H1 (cell line): ENCODE results near the gene TTC3. TPM values are rescaled to one million over a fixed set of nuclear protein-coding genes. Genes with fewer than 3 reads are reported as not detected.

Experiments used
- CTCF ChIA-PET: fragments of 300-600 bp; sonication (Branson Sonifier 250); formaldehyde crosslinking; loops from one replicate; lab custom pipeline; 2021; ENCODE audit not compliant: partially characterized antibody; lab: Charles Lee
- POLR2A ChIA-PET: fragments of 300-600 bp; sonication (Branson Sonifier 250); formaldehyde crosslinking; loops from one replicate; lab custom pipeline; 2021; ENCODE audit warnings: inconsistent platforms; ENCODE audit not compliant: partially characterized antibody; lab: Charles Lee
- DNase-seq, 2 experiments: peaks; one replicate each; pipeline versions ENCODE4 v3.0.0 to v3.0.0-alpha.2; 2010 to 2022; ENCODE audit warnings: low spot score in 2 of 2, low read depth in 1 of 2, mixed read lengths in 1 of 2
- FAIRE-seq: peaks from 2 replicates; lab custom pipeline; 2011; peaks lifted over from hg19 to GRCh38; lab: Jason Lieb, UNC
- H2AFZ ChIP-seq: 2 replicates; pipeline ENCODE4 v1.8.1; 2012; ENCODE audit warnings: low read length, inconsistent platforms
- H2AK5ac ChIP-seq: 2 replicates; pipeline ENCODE4 v1.6.1; 2013; ENCODE audit warnings: low read depth, low read length
- H2BK120ac ChIP-seq: replicated peaks from 2 replicates; pipeline ENCODE3; 2013; ENCODE audit warnings: low read depth, low read length, inconsistent platforms
- H2BK12ac ChIP-seq: 2 replicates; pipeline ENCODE4 v1.6.1; 2013; ENCODE audit warnings: low read depth, low read length
- H2BK15ac ChIP-seq: 2 replicates; pipeline ENCODE4 v1.6.1; 2013; ENCODE audit warnings: low read length
- H2BK20ac ChIP-seq: 2 replicates; pipeline ENCODE4 v1.6.1; 2013; ENCODE audit warnings: low read length
- H2BK5ac ChIP-seq: 2 replicates; pipeline ENCODE4 v1.6.1; 2013; ENCODE audit warnings: low read depth, low read length
- H3K14ac ChIP-seq: 2 replicates; pipeline ENCODE4 v1.6.1; 2013; ENCODE audit warnings: inconsistent platforms; ENCODE audit not compliant: insufficient read length
- H3K18ac ChIP-seq: 2 replicates; pipeline ENCODE4 v1.6.1; 2013; ENCODE audit warnings: low read length; ENCODE audit errors: extremely low read depth
- H3K23ac ChIP-seq: 2 replicates; pipeline ENCODE4 v1.6.1; 2013; ENCODE audit warnings: inconsistent platforms; ENCODE audit not compliant: insufficient read length
- H3K23me2 ChIP-seq: 2 replicates; pipeline ENCODE4 v1.6.1; 2013; ENCODE audit warnings: low read depth, low read length
- H3K27ac ChIP-seq: 2 replicates; pipeline ENCODE4 v1.6.1; 2011; ENCODE audit warnings: low read depth, low read length, inconsistent platforms
- H3K27me3 ChIP-seq, 4 experiments: replicated peaks in 1 of 4; 1 replicate in 1 of 4; 2 replicates in 3 of 4; pipeline versions ENCODE4 v1.6.1 to v1.8.1; 2011 to 2013; ENCODE audit warnings: low read length in 3 of 4, mild to moderate bottlenecking in 3 of 4, inconsistent platforms in 2 of 4, mixed read lengths in 2 of 4, moderate library complexity in 1 of 4; ENCODE audit not compliant: control insufficient read depth in 3 of 4, insufficient read depth in 3 of 4; ENCODE audit errors: extremely low read depth in 1 of 4
- H3K36me3 ChIP-seq, 4 experiments: 2 replicates each; pipeline versions ENCODE4 v1.6.1 to v1.8.1; 2011 to 2013; ENCODE audit warnings: mild to moderate bottlenecking in 4 of 4, low read length in 3 of 4, moderate library complexity in 2 of 4, control low read depth in 1 of 4, inconsistent platforms in 1 of 4; ENCODE audit not compliant: insufficient read depth in 4 of 4, control insufficient read depth in 2 of 4
- H3K4ac ChIP-seq: replicated peaks from 2 replicates; pipeline ENCODE3; 2013; ENCODE audit warnings: low read length, low read depth, mixed read lengths, inconsistent platforms; ENCODE audit not compliant: insufficient read length
- H3K4me1 ChIP-seq, 4 experiments: replicated peaks in 1 of 4; 1 replicate in 1 of 4; 2 replicates in 3 of 4; pipeline versions ENCODE4 v1.6.1 to v1.8.1; 2011 to 2013; ENCODE audit warnings: low read length in 3 of 4, inconsistent platforms in 2 of 4, mixed read lengths in 1 of 4; ENCODE audit not compliant: insufficient read depth in 4 of 4, control insufficient read depth in 3 of 4
- H3K4me2 ChIP-seq, 2 experiments: 2 replicates each; pipeline versions ENCODE4 v1.6.1 to v1.8.1; 2011 to 2013; ENCODE audit warnings: low read depth in 2 of 2, low read length in 2 of 2, control low read depth in 1 of 2, inconsistent platforms in 1 of 2, mild to moderate bottlenecking in 1 of 2; ENCODE audit not compliant: insufficient read depth in 1 of 2
- H3K4me3 ChIP-seq, 4 experiments: fragments of 200-600, 300-600 bp in 1 of 4; sonication (generic), shearing (Covaris generic), sonication (Bioruptor Twin) in 1 of 4; 2 replicates each; pipeline versions ENCODE4 v1.5.1 to v1.8.1; 2011 to 2016; ENCODE audit warnings: low read length in 4 of 4, low read depth in 3 of 4, control low read depth in 2 of 4, inconsistent platforms in 2 of 4, mild to moderate bottlenecking in 2 of 4, mixed read lengths in 1 of 4, moderate library complexity in 1 of 4; ENCODE audit not compliant: insufficient read depth in 2 of 4; ENCODE audit errors: extremely low read depth in 1 of 4
- H3K56ac ChIP-seq: replicated peaks from 2 replicates; pipeline ENCODE3; 2013; ENCODE audit warnings: low read depth, mild to moderate bottlenecking, mixed read lengths, low read length, inconsistent platforms; ENCODE audit not compliant: insufficient read length
- H3K79me1 ChIP-seq: 2 replicates; pipeline ENCODE4 v1.6.1; 2013; ENCODE audit warnings: low read depth, low read length, control low read depth
- H3K79me2 ChIP-seq, 2 experiments: 2 replicates each; pipeline versions ENCODE4 v1.6.1 to v1.8.1; 2012 to 2013; ENCODE audit warnings: low read length in 2 of 2, mild to moderate bottlenecking in 2 of 2, inconsistent platforms in 1 of 2; ENCODE audit not compliant: insufficient read depth in 2 of 2, control insufficient read depth in 1 of 2
- H3K9ac ChIP-seq, 4 experiments: replicated peaks in 1 of 4; 1 replicate in 1 of 4; 2 replicates in 3 of 4; pipeline versions ENCODE4 v1.6.1 to v1.8.1; 2011 to 2013; ENCODE audit warnings: low read depth in 3 of 4, low read length in 3 of 4, control low read depth in 2 of 4, mild to moderate bottlenecking in 2 of 4, moderate library complexity in 2 of 4, inconsistent platforms in 1 of 4; ENCODE audit errors: extremely low read depth in 1 of 4
- H3K9me3 ChIP-seq, 2 experiments: 2 replicates each; pipeline versions ENCODE4 v1.6.1 to v1.8.1; 2012 to 2013; ENCODE audit warnings: mild to moderate bottlenecking in 2 of 2, moderate library complexity in 2 of 2, control low read depth in 1 of 2, inconsistent platforms in 1 of 2, low read depth in 1 of 2, low read length in 1 of 2, mixed read lengths in 1 of 2; ENCODE audit not compliant: insufficient read depth in 2 of 2
- H4K20me1 ChIP-seq, 2 experiments: replicated peaks in 1 of 2; 2 replicates each; pipeline versions ENCODE3 to v1.8.1; 2011 to 2013; ENCODE audit warnings: inconsistent platforms in 2 of 2, low read length in 2 of 2, mild to moderate bottlenecking in 1 of 2; ENCODE audit not compliant: insufficient read depth in 2 of 2, control insufficient read depth in 1 of 2
- H4K5ac ChIP-seq: 2 replicates; pipeline ENCODE4 v1.6.1; 2013; ENCODE audit warnings: low read length, low read depth, mixed read lengths, inconsistent platforms; ENCODE audit not compliant: insufficient read length
- H4K8ac ChIP-seq: 2 replicates; pipeline ENCODE4 v1.8.0; 2013; ENCODE audit warnings: mild to moderate bottlenecking, moderate library complexity, low read length, inconsistent platforms; ENCODE audit not compliant: insufficient read depth; ENCODE audit errors: extremely low read depth
- H4K91ac ChIP-seq: replicated peaks from 2 replicates; pipeline ENCODE3; 2013; ENCODE audit warnings: low read length, mixed read lengths, inconsistent platforms; ENCODE audit not compliant: insufficient read length
- CBX8 ChIP-seq: fragments of 300-800, 300-1000 bp; sonication (generic); IDR thresholded peaks from 2 replicates; pipeline ENCODE4 v1.7.1; 2016; ENCODE audit warnings: low read depth, low read length, borderline replicate concordance
- CREB1 ChIP-seq: IDR thresholded peaks from 2 replicates; pipeline ENCODE4 v1.6.1; 2012; ENCODE audit warnings: inconsistent platforms
- EGR1 ChIP-seq: IDR thresholded peaks from 2 replicates; pipeline ENCODE4 v1.6.1; 2011; ENCODE audit warnings: low read depth, low read length, borderline replicate concordance
- HDAC6 ChIP-seq: IDR thresholded peaks from one replicate; pipeline ENCODE4 v1.7.1; 2012; ENCODE audit warnings: low read depth, mild to moderate bottlenecking, inconsistent platforms, low read length, moderate library complexity
- KDM1A ChIP-seq: fragments of 200-600, 300-600 bp; sonication (generic); IDR thresholded peaks from 2 replicates; pipeline ENCODE4 v1.7.1; 2016; ENCODE audit warnings: mild to moderate bottlenecking, low read length, borderline replicate concordance
- POU5F1 ChIP-seq: IDR thresholded peaks from 2 replicates; pipeline ENCODE4 v1.6.1; 2011; ENCODE audit warnings: low read depth, mild to moderate bottlenecking, low read length, moderate library complexity
- RFX5 ChIP-seq: IDR thresholded peaks from 2 replicates; pipeline ENCODE4 v1.6.1; 2011; ENCODE audit warnings: low read depth, low read length, improper control_type of control experiment, borderline replicate concordance
- RNF2 ChIP-seq: fragments of 200-900, 300-1000 bp; sonication (generic); IDR thresholded peaks from 2 replicates; pipeline ENCODE4 v1.7.1; 2016; ENCODE audit warnings: borderline replicate concordance, low read depth, mild to moderate bottlenecking, antibody characterized with exemption, low read length; ENCODE audit not compliant: poor library complexity, severe bottlenecking; ENCODE audit errors: missing control alignments
- RXRA ChIP-seq: IDR thresholded peaks from 2 replicates; pipeline ENCODE4 v1.6.1; 2011; ENCODE audit warnings: low read depth, mild to moderate bottlenecking, low read length, moderate library complexity; ENCODE audit not compliant: insufficient read depth
- SRF ChIP-seq: IDR thresholded peaks from 2 replicates; pipeline ENCODE4 v1.6.1; 2011; ENCODE audit warnings: mild to moderate bottlenecking, low read depth, low read length, moderate library complexity
- TAF1 ChIP-seq: IDR thresholded peaks from 2 replicates; pipeline ENCODE4 v1.6.1; 2011; ENCODE audit warnings: mild to moderate bottlenecking, low read depth, low read length
- TAF7 ChIP-seq: optimal IDR thresholded peaks from 2 replicates; pipeline ENCODE3; 2011; ENCODE audit warnings: low read depth, mild to moderate bottlenecking, inconsistent platforms, low read length, moderate library complexity, borderline replicate concordance
- TBP ChIP-seq: IDR thresholded peaks from 2 replicates; pipeline ENCODE4 v1.6.1; 2011; ENCODE audit warnings: low read depth, low read length, improper control_type of control experiment
- TCF12 ChIP-seq: IDR thresholded peaks from 2 replicates; pipeline ENCODE4 v1.6.1; 2011; ENCODE audit warnings: low read depth, mild to moderate bottlenecking, low read length
- WGBS, 2 experiments: shearing (Covaris generic) in 1 of 2; methylation state at CpG; one replicate each; pipeline versions ENCODE4 v1.1.6 to v1.1.7; 2013 to 2015; ENCODE audit warnings: low lambda C conversion rate in 2 of 2, mixed read lengths in 2 of 2, inconsistent platforms in 1 of 2, low coverage in 1 of 2, missing lambda C conversion rate in 1 of 2; ENCODE audit not compliant: insufficient replicate concordance in 2 of 2, insufficient coverage in 1 of 2, insufficient read length in 1 of 2; ENCODE audit errors: extremely low coverage in 1 of 2, missing lambda C conversion rate in 1 of 2; 5-methylcytosine and 5-hydroxymethylcytosine counted together
- polyA plus RNA-seq, 7 experiments: library from polyadenylated mRNA; depleted of rRNA in 3 of 7; stranded (reverse) in 5 of 7; unstranded in 2 of 7; fragments of >200 nt in 5 of 7; fragments of 200-250 nt in 2 of 7; gene quantifications; 1 replicate in 5 of 7; 2 replicates in 1 of 7; 4 replicates in 1 of 7; pipeline versions ENCODE4 v1.2.1 to v1.2.3, GENCODE V29; 2011 to 2013; ENCODE audit warnings: missing spikeins in 2 of 7, mixed read lengths in 2 of 7
- total RNA-seq: library from RNA; stranded (reverse); fragmentation: NEBNext Ultra II Directional; extraction: Animal tissue kit (Norgen Biotek cat#: 25700); gene quantifications from 2 replicates; pipeline ENCODE4 v1.2.1, GENCODE V29; 2021
- TF ChIP-seq, protein P1 (sequence below): IDR thresholded peaks from 2 replicates; pipeline ENCODE4 v1.6.1; 2012; ENCODE audit warnings: inconsistent platforms

TTC3 gene
- total and polyA plus RNA-seq, 2 of the 8 experiments (the other 6 are each of a cell fraction or from before 2014, with no cell fraction given): 11.0 to 36.2 TPM

DNA sequence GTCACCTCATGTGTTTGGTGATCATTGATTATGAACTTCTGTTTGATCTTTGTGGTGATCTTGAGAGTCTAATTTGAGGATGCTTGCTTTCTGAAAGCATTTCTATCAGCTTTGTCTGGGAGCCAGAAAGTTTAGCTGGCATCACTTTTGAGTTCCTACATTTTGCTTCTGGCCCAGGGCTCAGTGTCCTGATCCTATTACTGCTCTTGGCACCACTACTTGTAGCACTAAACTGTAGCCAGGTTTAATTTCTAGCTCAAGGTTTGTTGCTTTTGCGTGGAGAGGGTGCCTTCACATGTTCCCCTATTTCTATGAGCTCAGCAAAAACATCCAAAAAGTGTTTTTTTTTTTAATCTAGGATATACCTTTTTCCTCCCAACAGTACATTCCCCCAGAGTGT is 9.3 kb downstream of the TTC3 start:
- POLR2A ChIA-PET: interaction anchor here (0.6 to 0.9 kb wide), 3 partner anchors 11 to 101 kb away, joined by 3 read pairs; no protein-coding TSS in a partner anchor
- TF ChIP-seq TAF1: no peak
- TF ChIP-seq TCF12: no peak
- TF ChIP-seq, protein P1, sequence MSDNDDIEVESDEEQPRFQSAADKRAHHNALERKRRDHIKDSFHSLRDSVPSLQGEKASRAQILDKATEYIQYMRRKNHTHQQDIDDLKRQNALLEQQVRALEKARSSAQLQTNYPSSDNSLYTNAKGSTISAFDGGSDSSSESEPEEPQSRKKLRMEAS: no peak
- no peak for TF ChIP-seq EGR1
- no peak for TF ChIP-seq TAF7
- no peak for TF ChIP-seq POU5F1
- TF ChIP-seq RXRA: no peak
- TF ChIP-seq KDM1A: no peak
- no peak for TF ChIP-seq RFX5
- TF ChIP-seq CBX8: no peak
- TF ChIP-seq SRF: no peak
- TF ChIP-seq TBP: no peak
- no peak for TF ChIP-seq CREB1
- TF ChIP-seq HDAC6: no peak
- TF ChIP-seq RNF2: no peak

More for the DNA sequence above, 9.3 kb downstream of the TTC3 start:
- Histone ChIP-seq H3K23me2 (no peaks in the 10 kb centered on the region), H4K8ac (no peak overlapping the region), H3K9ac (no peak overlapping the region), H2BK5ac (no peak overlapping the region), H2BK20ac (no peak overlapping the region), H3K79me2 (peaks cover 0 to 33% of the 10 kb centered on the region in 2 experiments; a peak in 2 of 4 replicates), H3K4me1 (no peaks in the 10 kb centered on the region), H3K27me3 (no peaks in the 10 kb centered on the region), H3K18ac (no peak overlapping the region), H3K4me2 (no peak overlapping the region), H3K14ac (no peak overlapping the region), H4K5ac (no peak overlapping the region), H3K27ac (no peak overlapping the region), H2AK5ac (no peak overlapping the region), H3K56ac (no peak overlapping the region), H3K23ac (no peak overlapping the region), H4K20me1 (no peaks in the 10 kb centered on the region), H3K4me3 (no peak overlapping the region), H2AFZ (no peak overlapping the region), H4K91ac (no peak overlapping the region), H3K4ac (no peak overlapping the region), H3K9me3 (no peaks in the 10 kb centered on the region; a peak in 1 of 4 replicates), H3K36me3 (no peaks in the 10 kb centered on the region), H2BK120ac (no peak overlapping the region), H2BK12ac (no peak overlapping the region), H2BK15ac (no peak overlapping the region), H3K79me1 (no peaks in the 10 kb centered on the region; the same call in 1 of the 2 replicates)
- DNase-seq (no peak), FAIRE-seq (no peak)
- 90% methylated on average over 1 of the region's 1 CpG; no CpG with 5 or more reads in 1 of the 2 experiments for WGBS, 2 experiments
- CTCF ChIA-PET: interaction anchor here (0.5 to 1.3 kb wide), 3 partner anchors 26 to 92 kb away, joined by 3 to 4 read pairs (median 4); no protein-coding TSS in a partner anchor
